Measurements from ENCODE around the gene HECTD2. TPM values are rescaled to one million over a fixed set of nuclear protein-coding genes. Genes with fewer than 3 reads are reported as not detected.

HECTD2 gene
- total and polyA plus RNA-seq, 3 donors from 2014 or later, result 9.0 to 22.3 (median 20.3) TPM

DNA sequence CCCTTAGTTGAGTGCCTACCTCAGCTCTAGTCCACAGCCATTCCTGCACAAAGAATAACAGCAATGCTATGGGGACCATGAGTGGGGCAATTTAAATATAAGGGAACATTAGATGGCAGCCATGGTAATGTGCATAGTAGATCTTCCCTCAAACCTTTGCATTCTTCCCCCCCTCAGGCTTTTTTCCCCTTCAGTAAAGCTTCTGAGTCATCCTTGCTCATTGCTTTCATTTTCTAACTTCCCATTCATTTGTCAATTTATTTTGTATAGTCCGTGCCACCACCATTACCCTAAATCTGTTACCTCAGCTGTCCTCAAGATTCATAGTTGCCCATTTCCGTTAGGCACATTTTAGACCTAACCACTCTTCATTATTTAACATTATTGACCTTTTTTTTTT lies 10.7 kb downstream of the HECTD2 start:
- intact Hi-C loops (cut with DNase I; ENCODE audit: low total_unique reads), result no loop called here
- TF ChIP-seq, protein P1, sequence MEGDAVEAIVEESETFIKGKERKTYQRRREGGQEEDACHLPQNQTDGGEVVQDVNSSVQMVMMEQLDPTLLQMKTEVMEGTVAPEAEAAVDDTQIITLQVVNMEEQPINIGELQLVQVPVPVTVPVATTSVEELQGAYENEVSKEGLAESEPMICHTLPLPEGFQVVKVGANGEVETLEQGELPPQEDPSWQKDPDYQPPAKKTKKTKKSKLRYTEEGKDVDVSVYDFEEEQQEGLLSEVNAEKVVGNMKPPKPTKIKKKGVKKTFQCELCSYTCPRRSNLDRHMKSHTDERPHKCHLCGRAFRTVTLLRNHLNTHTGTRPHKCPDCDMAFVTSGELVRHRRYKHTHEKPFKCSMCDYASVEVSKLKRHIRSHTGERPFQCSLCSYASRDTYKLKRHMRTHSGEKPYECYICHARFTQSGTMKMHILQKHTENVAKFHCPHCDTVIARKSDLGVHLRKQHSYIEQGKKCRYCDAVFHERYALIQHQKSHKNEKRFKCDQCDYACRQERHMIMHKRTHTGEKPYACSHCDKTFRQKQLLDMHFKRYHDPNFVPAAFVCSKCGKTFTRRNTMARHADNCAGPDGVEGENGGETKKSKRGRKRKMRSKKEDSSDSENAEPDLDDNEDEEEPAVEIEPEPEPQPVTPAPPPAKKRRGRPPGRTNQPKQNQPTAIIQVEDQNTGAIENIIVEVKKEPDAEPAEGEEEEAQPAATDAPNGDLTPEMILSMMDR (IDR thresholded peaks at IDR 0.05), result no peak
- TF ChIP-seq POLR2A (IDR thresholded peaks at IDR 0.05), result no peak
- Histone ChIP-seq H3K27ac (no peak overlapping the region), H3K36me3 (ENCODE audit: low read depth, missing control alignments) (no peaks in the 10 kb centered on the region), H3K4me1 (peaks cover 8% of the 10 kb centered on the region), H3K9me3 (no peaks in the 10 kb centered on the region), H3K27me3 (no peaks in the 10 kb centered on the region), H3K4me3 (no peak overlapping the region)
- DNase-seq, result no peak
- WGBS, 2 donors, result 94 to 96% methylated on average over 2 of the region's 2 CpGs

DNA sequence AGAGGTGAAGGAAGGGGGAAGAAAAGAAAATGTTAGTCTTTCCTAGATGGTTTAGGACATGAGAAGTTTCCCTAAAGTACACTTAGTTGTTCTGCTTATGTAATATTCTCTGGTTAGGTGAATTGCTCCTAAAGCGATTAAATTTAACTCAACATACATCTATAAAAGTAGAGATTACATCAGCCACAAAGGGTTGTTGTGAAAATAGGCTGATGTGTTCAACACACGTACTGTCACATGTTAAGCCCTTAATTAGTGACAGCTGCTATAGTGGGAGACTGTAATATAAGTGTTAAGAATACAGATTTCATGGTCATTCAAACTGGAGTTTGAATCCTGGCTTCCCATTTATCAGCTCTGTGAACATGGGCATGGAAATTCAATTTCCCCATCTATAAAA lies 12.8 kb downstream of the HECTD2 start:
- Histone ChIP-seq H3K36me3 (ENCODE audit: low read depth, missing control alignments) (no peaks in the 10 kb centered on the region), H3K27me3 (no peaks in the 10 kb centered on the region), H3K4me3 (no peak overlapping the region), H3K4me1 (no peaks in the 10 kb centered on the region), H3K27ac (no peak overlapping the region), H3K9me3 (no peaks in the 10 kb centered on the region)
- 88 to 95% methylated on average over 2 of the region's 2 CpGs for WGBS, 2 donors
- no peak for TF ChIP-seq POLR2A (IDR thresholded peaks at IDR 0.05)
- TF ChIP-seq, protein P1 (IDR thresholded peaks at IDR 0.05), result no peak
- no peak for DNase-seq
- intact Hi-C loops (cut with DNase I; ENCODE audit: low total_unique reads), result no loop called here

DNA sequence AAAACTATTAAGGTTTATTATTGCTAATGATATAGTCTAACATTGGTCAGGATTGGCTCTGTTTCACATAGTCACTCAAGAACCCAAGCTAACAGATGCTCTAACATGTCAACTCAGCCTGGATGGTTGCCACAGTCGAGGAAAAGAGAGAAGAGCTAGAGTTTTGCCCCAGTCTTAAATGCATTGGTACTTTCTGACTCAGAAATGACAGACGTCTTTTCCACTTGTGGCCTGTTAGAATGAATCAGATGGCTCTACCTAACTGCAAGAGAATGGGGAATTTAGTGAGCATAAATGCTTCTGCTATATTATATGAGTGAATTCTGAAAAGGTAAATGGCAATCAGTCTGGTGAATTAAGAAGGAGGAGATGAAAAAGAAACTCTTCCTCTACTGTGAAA lies 13.9 kb downstream of the HECTD2 start:
- Histone ChIP-seq H3K27ac (no peak overlapping the region), H3K27me3 (no peaks in the 10 kb centered on the region), H3K36me3 (ENCODE audit: low read depth, missing control alignments) (no peaks in the 10 kb centered on the region), H3K4me1 (no peaks in the 10 kb centered on the region), H3K4me3 (no peak overlapping the region), H3K9me3 (no peaks in the 10 kb centered on the region)
- intact Hi-C loops (cut with DNase I; ENCODE audit: low total_unique reads), result no loop called here
- 79 to 84% methylated on average over 2 of the region's 2 CpGs for WGBS, 2 donors
- TF ChIP-seq, protein P1 (IDR thresholded peaks at IDR 0.05), result no peak
- TF ChIP-seq POLR2A (IDR thresholded peaks at IDR 0.05), result no peak
- no peak for DNase-seq

DNA sequence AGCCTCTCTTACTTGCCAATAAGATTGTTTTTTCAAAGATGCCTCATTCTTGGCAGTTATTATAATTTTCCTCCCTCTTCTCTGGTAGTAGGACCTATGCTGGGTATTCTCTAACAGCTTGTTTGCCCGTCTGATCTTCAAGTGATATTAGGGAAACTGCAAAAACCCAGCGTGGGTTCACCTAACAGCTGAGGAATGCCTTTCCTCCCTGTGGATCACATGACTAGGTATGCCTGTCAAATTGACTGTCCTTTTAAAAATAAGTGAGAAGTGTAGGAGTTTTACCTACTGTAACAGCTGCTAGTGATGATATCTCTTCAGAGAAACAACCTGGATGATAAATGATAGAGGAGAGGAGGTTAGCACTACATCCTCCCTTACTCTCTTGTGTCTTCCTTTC lies 22.0 kb downstream of the HECTD2 start:
- DNase-seq, result no peak
- H3K9me3 ChIP-seq, result no peaks in the 10 kb centered on the region
- intact Hi-C loops (cut with DNase I; ENCODE audit: low total_unique reads), result no loop called here
- H3K4me3 ChIP-seq, result no peak overlapping the region
- TF ChIP-seq, protein P1 (IDR thresholded peaks at IDR 0.05), result no peak
- no peak for TF ChIP-seq POLR2A (IDR thresholded peaks at IDR 0.05)
- no peak overlapping the region for H3K27ac ChIP-seq
- H3K27me3 ChIP-seq, result no peaks in the 10 kb centered on the region
- H3K4me1 ChIP-seq, result no peaks in the 10 kb centered on the region
- WGBS, 2 donors, result 50 to 53% methylated on average over 2 of the region's 2 CpGs
- H3K36me3 ChIP-seq (ENCODE audit: low read depth, missing control alignments), result no peaks in the 10 kb centered on the region

DNA sequence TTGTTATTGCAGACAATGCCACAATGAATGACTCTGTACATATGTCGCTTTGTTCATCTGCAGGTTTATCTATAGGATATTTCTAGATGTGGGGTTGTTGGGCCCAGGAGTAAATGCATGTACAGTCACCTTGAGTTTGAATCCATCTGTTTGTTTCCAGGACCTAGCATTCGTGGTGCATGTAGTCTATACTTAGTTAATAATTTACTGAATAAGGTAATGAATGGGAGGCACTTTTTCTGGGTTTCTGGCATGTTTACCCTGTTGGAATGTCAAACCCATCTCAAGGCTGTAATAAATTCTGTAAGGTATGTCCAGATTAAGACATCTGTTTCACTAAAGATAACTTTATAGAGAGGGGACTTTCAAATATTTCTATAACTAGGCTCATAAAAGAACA lies 23.5 kb downstream of the HECTD2 start:
- H3K27ac ChIP-seq, result no peak overlapping the region
- intact Hi-C loops (cut with DNase I; ENCODE audit: low total_unique reads), result no loop called here

More for the DNA sequence above, 23.5 kb downstream of the HECTD2 start:
- H3K4me3 ChIP-seq, result no peak overlapping the region
- DNase-seq, result no peak
- 74 to 83% methylated on average over 2 of the region's 2 CpGs for WGBS, 2 donors
- H3K9me3 ChIP-seq, result no peaks in the 10 kb centered on the region
- no peaks in the 10 kb centered on the region for H3K36me3 ChIP-seq (ENCODE audit: low read depth, missing control alignments)
- H3K27me3 ChIP-seq, result no peaks in the 10 kb centered on the region
- TF ChIP-seq POLR2A (IDR thresholded peaks at IDR 0.05), result no peak
- TF ChIP-seq, protein P1 (IDR thresholded peaks at IDR 0.05), result no peak
- H3K4me1 ChIP-seq, result no peaks in the 10 kb centered on the region
